HCT116 (cell line): Measurements from ENCODE around the gene METTL21A. TPM values are rescaled to one million over a fixed set of nuclear protein-coding genes. Genes with fewer than 3 reads are reported as not detected.

ENCODE experiments used
- ATAC-seq: fragments of 200-7000 bp; cut with Tn5 transposase; 2 replicates; pipeline ENCODE4 v1.9.1; 2020; ENCODE audit warnings: mild to moderate bottlenecking, moderate library complexity
- BruUV-seq: library from RNA; stranded (reverse); fragments of 400-500 nt; replicated peaks from 2 replicates; lab custom pipeline; 2021; lab: Mats Ljungman, UMichigan
- CTCF ChIA-PET: fragments of 300-600 bp; sonication (Branson Sonifier 250); formaldehyde crosslinking; loops from one replicate; lab custom pipeline; 2021; ENCODE audit warnings: antibody characterized with exemption; lab: Charles Lee
- POLR2A ChIA-PET: fragments of 300-600, 350-600 bp; sonication (Branson Sonifier 250); formaldehyde crosslinking; loops from one replicate; lab custom pipeline; 2021; ENCODE audit warnings: antibody characterized with exemption; lab: Charles Lee
- RAD21 ChIA-PET, 2 experiments: fragments of 300-600 bp; sonication (Branson Sonifier 250); formaldehyde crosslinking; loops; one replicate each; lab custom pipeline; 2023; ENCODE audit warnings: low total read pairs in 2 of 2; ENCODE audit not compliant: uncharacterized antibody in 2 of 2, unreplicated experiment in 2 of 2, low non-redundant PET in 1 of 2; lab: Charles Lee
- DNase-seq: peaks from one replicate; pipeline ENCODE4 v3.0.0-alpha.2; 2010; ENCODE audit warnings: low read depth, low spot score
- H2AFZ ChIP-seq: fragments of 200-600 bp; shearing (Covaris generic), sonication (generic); 2 replicates; pipeline ENCODE4 v1.6.1; 2017; ENCODE audit warnings: low read depth, mixed run types, mixed read lengths, antibody characterized with exemption, low read length; ENCODE audit not compliant: poor library complexity, severe bottlenecking
- H3K27ac ChIP-seq: 2 replicates; pipeline ENCODE4 v1.5.1; 2012; ENCODE audit warnings: low read depth, low read length
- H3K27me3 ChIP-seq: fragments of 200-600 bp; sonication (generic); 2 replicates; pipeline ENCODE4 v1.6.1; 2016; ENCODE audit warnings: mixed run types, low read length, mixed read lengths; ENCODE audit not compliant: insufficient read depth
- H3K36me3 ChIP-seq, 2 experiments: fragments of 200-500 bp in 1 of 2; fragments of 200-600 bp in 1 of 2; sonication (Bioruptor generic) in 1 of 2; sonication (generic) in 1 of 2; 2 replicates each; pipeline versions ENCODE4 v1.5.1 to v1.6.1; 2014 to 2016; ENCODE audit warnings: low read length in 2 of 2, inconsistent platforms in 1 of 2, mixed read lengths in 1 of 2, mixed run types in 1 of 2; ENCODE audit not compliant: insufficient read depth in 2 of 2, control insufficient read depth in 1 of 2
- H3K4me1 ChIP-seq, 2 experiments: fragments of 200-600 bp in 1 of 2; sonication (generic) in 1 of 2; 2 replicates each; pipeline versions ENCODE4 v1.5.1 to v1.6.1; 2012 to 2017; ENCODE audit warnings: low read length in 2 of 2, inconsistent platforms in 1 of 2, mild to moderate bottlenecking in 1 of 2, mixed read lengths in 1 of 2, mixed run types in 1 of 2, moderate library complexity in 1 of 2; ENCODE audit not compliant: insufficient read depth in 2 of 2, control insufficient read depth in 1 of 2
- H3K4me2 ChIP-seq: fragments of 200-600 bp; sonication (generic); 2 replicates; pipeline ENCODE4 v1.6.1; 2017; ENCODE audit warnings: mixed run types, low read length, mixed read lengths
- H3K4me3 ChIP-seq, 2 experiments: fragments of 200-600 bp in 1 of 2; sonication (generic) in 1 of 2; replicated peaks in 1 of 2; 2 replicates each; pipeline ENCODE4 v1.5.1; 2011 to 2016; ENCODE audit warnings: low read length in 2 of 2, control low read depth in 1 of 2, low read depth in 1 of 2, mild to moderate bottlenecking in 1 of 2, mixed read lengths in 1 of 2, mixed run types in 1 of 2
- H3K79me2 ChIP-seq: fragments of 200-600 bp; sonication (generic); 2 replicates; pipeline ENCODE4 v1.6.1; 2017; ENCODE audit warnings: mild to moderate bottlenecking, mixed run types, low read length, moderate library complexity, mixed read lengths; ENCODE audit not compliant: insufficient read depth
- H3K9ac ChIP-seq: fragments of 200-600 bp; sonication (generic); 2 replicates; pipeline ENCODE4 v1.6.1; 2016; ENCODE audit warnings: low read length, mixed read lengths
- H3K9me2 ChIP-seq: fragments of 200-600 bp; sonication (generic), shearing (Covaris generic); 2 replicates; pipeline ENCODE4 v1.6.1; 2017; ENCODE audit warnings: mixed run types, mild to moderate bottlenecking, moderate library complexity; ENCODE audit not compliant: insufficient read depth
- H3K9me3 ChIP-seq, 2 experiments: fragments of 200-500 bp in 1 of 2; fragments of 200-600 bp in 1 of 2; sonication (Bioruptor generic) in 1 of 2; sonication (generic) in 1 of 2; 2 replicates each; pipeline ENCODE4 v1.6.1; 2014 to 2017; ENCODE audit warnings: low read length in 2 of 2, mixed read lengths in 2 of 2, inconsistent platforms in 1 of 2, low read depth in 1 of 2, mild to moderate bottlenecking in 1 of 2, mixed run types in 1 of 2, moderate library complexity in 1 of 2; ENCODE audit not compliant: control insufficient read depth in 1 of 2, insufficient read depth in 1 of 2
- H4K20me1 ChIP-seq: fragments of 200-600 bp; sonication (generic), shearing (Covaris generic); 2 replicates; pipeline ENCODE4 v1.6.1; 2017; ENCODE audit warnings: mixed run types, mild to moderate bottlenecking, moderate library complexity; ENCODE audit not compliant: insufficient read depth
- CBX3 ChIP-seq: IDR thresholded peaks from 2 replicates; pipeline ENCODE4 v1.6.1; 2012; ENCODE audit warnings: low read depth
- EGR1 ChIP-seq: IDR thresholded peaks from 2 replicates; pipeline ENCODE4 v1.6.1; 2012; ENCODE audit warnings: low read depth
- EZH2phosphoT487 ChIP-seq: fragments of 200-600 bp; IDR thresholded peaks from 2 replicates; pipeline ENCODE4 v1.6.1; 2018; ENCODE audit warnings: antibody characterized with exemption, borderline replicate concordance
- POLR2AphosphoS5 ChIP-seq: IDR thresholded peaks from 2 replicates; pipeline ENCODE4 v1.6.1; 2011; ENCODE audit warnings: mild to moderate bottlenecking, low read depth, low read length, moderate library complexity
- RAD21 ChIP-seq: IDR thresholded peaks from 2 replicates; pipeline ENCODE4 v1.6.1; 2012; ENCODE audit warnings: low read depth, mild to moderate bottlenecking
- SIN3A ChIP-seq: IDR thresholded peaks from 2 replicates; pipeline ENCODE4 v1.6.1; 2012; ENCODE audit warnings: low read depth
- TCF7L2 ChIP-seq: IDR thresholded peaks from 2 replicates; pipeline ENCODE4 v1.7.0; 2011; ENCODE audit warnings: borderline replicate concordance, inconsistent platforms; ENCODE audit not compliant: insufficient read depth, insufficient read length; ENCODE audit errors: extremely low read depth
- YY1 ChIP-seq: IDR thresholded peaks from 2 replicates; pipeline ENCODE4 v1.6.1; 2011; ENCODE audit warnings: low read length, low read depth, moderate library complexity, mild to moderate bottlenecking; ENCODE audit not compliant: insufficient replicate concordance; ENCODE audit errors: extremely low read depth
- intact Hi-C: fragments of 100-400 bp; cut with micrococcal nuclease; formaldehyde crosslinking; loops from 2 replicates; pipeline ENCODE4 v1.10.0; 2022
- total RNA-seq: library from RNA; stranded (reverse); gene quantifications from one replicate; pipeline ENCODE4 v1.2.1, GENCODE V29; 2021; ENCODE audit not compliant: unreplicated experiment
- TF ChIP-seq, protein P1 (sequence below): IDR thresholded peaks from 2 replicates; pipeline ENCODE4 v1.6.1; 2012
- TF ChIP-seq, protein P2 (sequence below): IDR thresholded peaks from 2 replicates; pipeline ENCODE4 v1.6.1; 2011; ENCODE audit warnings: mild to moderate bottlenecking, low read length, moderate library complexity; ENCODE audit not compliant: insufficient replicate concordance; ENCODE audit errors: extremely low read depth

Gene METTL21A
- total RNA-seq, 1 experiment from 2014 or later: 25.7 TPM

DNA sequence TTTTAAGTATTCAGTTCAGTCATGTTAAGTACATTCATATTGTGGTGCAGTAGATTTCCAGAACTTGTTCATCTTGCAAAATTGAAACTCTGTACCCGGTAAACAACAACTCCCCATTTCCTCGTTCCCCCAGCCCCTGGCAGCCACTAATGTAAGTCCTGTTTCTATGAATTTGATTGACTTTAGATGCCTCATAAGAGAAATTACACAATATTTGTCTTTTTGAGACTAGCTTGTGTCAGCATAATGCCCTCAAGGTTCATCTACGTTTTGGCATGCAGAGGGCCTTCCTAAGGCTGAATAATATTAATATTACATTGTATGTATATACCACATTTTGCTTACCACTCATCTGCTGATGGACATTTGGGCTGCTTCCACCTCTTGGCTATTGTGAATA is 30.9 kb downstream of the METTL21A start:
- Histone ChIP-seq H3K4me3 (no peak overlapping the region), H3K9ac (no peak overlapping the region), H3K9me2 (no peaks in the 10 kb centered on the region), H3K4me2 (no peak overlapping the region), H3K4me1 (no peaks in the 10 kb centered on the region), H3K27ac (no peak overlapping the region), H3K9me3 (peaks cover 0 to 3% of the 10 kb centered on the region in 2 experiments; a peak in 1 of 4 replicates), H3K36me3 (peaks cover 0 to 6% of the 10 kb centered on the region in 2 experiments; a peak in 3 of 4 replicates), H2AFZ (no peak overlapping the region), H3K27me3 (no peaks in the 10 kb centered on the region), H4K20me1 (no peaks in the 10 kb centered on the region), H3K79me2 (no peaks in the 10 kb centered on the region)
- ChIA-PET CTCF (no interaction called here), POLR2A (interaction anchor here (1.1 kb wide), 1 partner anchor 35 kb away, joined by 3 read pairs; no protein-coding TSS in a partner anchor), RAD21 (no interaction called here)
- no peak for DNase-seq
- ATAC-seq: no peak
- TF ChIP-seq, protein P1, sequence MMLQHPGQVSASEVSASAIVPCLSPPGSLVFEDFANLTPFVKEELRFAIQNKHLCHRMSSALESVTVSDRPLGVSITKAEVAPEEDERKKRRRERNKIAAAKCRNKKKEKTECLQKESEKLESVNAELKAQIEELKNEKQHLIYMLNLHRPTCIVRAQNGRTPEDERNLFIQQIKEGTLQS: no peak
- TF ChIP-seq SIN3A (no peak), YY1 (no peak), CBX3 (no peak), POLR2AphosphoS5 (no peak)
- intact Hi-C loops: no loop called here
- no TSS peak for BruUV-seq

DNA sequence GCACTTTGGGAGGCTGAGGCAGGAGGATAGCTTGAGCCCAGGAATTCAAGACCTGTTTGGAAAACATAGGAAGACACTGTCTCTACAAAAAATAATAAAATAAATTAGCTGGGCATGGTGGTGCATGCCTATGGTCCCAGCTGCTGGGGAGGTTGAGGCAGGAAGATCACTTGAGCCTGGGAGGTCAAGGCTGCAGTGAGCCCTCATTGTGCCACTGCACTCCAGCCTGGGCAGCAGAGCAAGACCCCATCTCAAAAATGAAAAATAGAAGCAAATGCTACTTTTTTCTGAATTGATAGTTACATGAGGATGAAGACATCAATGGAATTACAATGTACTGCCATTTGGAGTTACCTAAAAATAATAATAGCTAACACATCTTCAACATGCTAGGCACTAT is 31.9 kb downstream of the METTL21A start:
- H4K20me1 ChIP-seq: no peaks in the 10 kb centered on the region
- no peak overlapping the region for H2AFZ ChIP-seq
- no peak overlapping the region for H3K4me3 ChIP-seq
- H3K36me3 ChIP-seq: peaks cover 0 to 6% of the 10 kb centered on the region in 2 experiments; a peak in 3 of 4 replicates
- no TSS peak for BruUV-seq
- RAD21 ChIA-PET: no interaction called here
- POLR2A ChIA-PET: interaction anchor here (1.1 kb wide), 1 partner anchor 36 kb away, joined by 3 read pairs; no protein-coding TSS in a partner anchor
- no peak for ATAC-seq
- intact Hi-C loops: no loop called here
- H3K27ac ChIP-seq: no peak overlapping the region
- no peaks in the 10 kb centered on the region for H3K4me1 ChIP-seq
- no peaks in the 10 kb centered on the region for H3K79me2 ChIP-seq
- no peak for DNase-seq
- CTCF ChIA-PET: no interaction called here
- no peak overlapping the region for H3K9ac ChIP-seq
- H3K9me3 ChIP-seq: peaks cover 0 to 3% of the 10 kb centered on the region in 2 experiments; a peak in 1 of 4 replicates
- H3K9me2 ChIP-seq: no peaks in the 10 kb centered on the region
- TF ChIP-seq, protein P2, sequence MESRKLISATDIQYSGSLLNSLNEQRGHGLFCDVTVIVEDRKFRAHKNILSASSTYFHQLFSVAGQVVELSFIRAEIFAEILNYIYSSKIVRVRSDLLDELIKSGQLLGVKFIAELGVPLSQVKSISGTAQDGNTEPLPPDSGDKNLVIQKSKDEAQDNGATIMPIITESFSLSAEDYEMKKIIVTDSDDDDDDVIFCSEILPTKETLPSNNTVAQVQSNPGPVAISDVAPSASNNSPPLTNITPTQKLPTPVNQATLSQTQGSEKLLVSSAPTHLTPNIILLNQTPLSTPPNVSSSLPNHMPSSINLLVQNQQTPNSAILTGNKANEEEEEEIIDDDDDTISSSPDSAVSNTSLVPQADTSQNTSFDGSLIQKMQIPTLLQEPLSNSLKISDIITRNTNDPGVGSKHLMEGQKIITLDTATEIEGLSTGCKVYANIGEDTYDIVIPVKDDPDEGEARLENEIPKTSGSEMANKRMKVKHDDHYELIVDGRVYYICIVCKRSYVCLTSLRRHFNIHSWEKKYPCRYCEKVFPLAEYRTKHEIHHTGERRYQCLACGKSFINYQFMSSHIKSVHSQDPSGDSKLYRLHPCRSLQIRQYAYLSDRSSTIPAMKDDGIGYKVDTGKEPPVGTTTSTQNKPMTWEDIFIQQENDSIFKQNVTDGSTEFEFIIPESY: no peak
- TF ChIP-seq SIN3A (no peak), EGR1 (no peak), YY1 (no peak), TCF7L2 (no peak), EZH2phosphoT487 (no peak), RAD21 (no peak)
- TF ChIP-seq, all 23 proteins: peak for 0
- H3K27me3 ChIP-seq: no peaks in the 10 kb centered on the region
- no peak overlapping the region for H3K4me2 ChIP-seq
